Breast epithelium (tissue), 4 donors: ENCODE measurements around the gene RPS25. TPM values are rescaled to one million over a fixed set of nuclear protein-coding genes. Genes with fewer than 3 reads are reported as not detected.
A peak's percentile ranks its signal among the peaks of the same experiment; 100 is the strongest.
"Not testable (repeated sequence)": the region's sequence is repeated elsewhere in the genome, so short reads cannot be mapped to it uniquely, and the experiment has no call there.

Experiments used
- DNase-seq, 2 donors: peaks; one replicate each; pipeline ENCODE4 v3.0.0-alpha.2; 2019; ENCODE audit warnings: low spot score in 2 of 2
- H3K27ac ChIP-seq, 2 donors: fragments of 200-600 bp; sonication (generic) in 1 of 2; one replicate each; pipeline ENCODE4 v1.5.1; 2016 to 2019; ENCODE audit warnings: mild to moderate bottlenecking in 1 of 2
- H3K27me3 ChIP-seq, 2 donors: fragments of 200-600 bp; sonication (generic) in 1 of 2; one replicate each; pipeline versions ENCODE4 v1.5.1 to v1.6.0; 2017 to 2019; ENCODE audit warnings: control low read depth in 1 of 2, mild to moderate bottlenecking in 1 of 2
- H3K36me3 ChIP-seq: fragments of 200-600 bp; one replicate; pipeline ENCODE4 v1.5.1; 2019
- H3K4me1 ChIP-seq, 2 donors: fragments of 200-600 bp; sonication (generic); one replicate each; pipeline ENCODE4 v1.5.1; 2016 to 2019; ENCODE audit warnings: control low read depth in 1 of 2
- H3K4me3 ChIP-seq, 3 donors: fragments of 200-600 bp; sonication (generic); 1 replicate in 2 of 3; 2 replicates in 1 of 3; pipeline ENCODE4 v1.5.1; 2016 to 2019; ENCODE audit warnings: mild to moderate bottlenecking in 3 of 3, moderate library complexity in 2 of 3
- H3K9me3 ChIP-seq, 2 donors: fragments of 200-600 bp; sonication (generic) in 1 of 2; one replicate each; pipeline ENCODE4 v1.5.1; 2016 to 2019; ENCODE audit warnings: control low read depth in 1 of 2
- CTCF ChIP-seq, 3 donors: fragments of 450-650 bp; IDR thresholded peaks; one replicate each; pipeline ENCODE4 v1.5.1; 2016 to 2017; ENCODE audit warnings: antibody characterized with exemption in 3 of 3, mild to moderate bottlenecking in 3 of 3, moderate library complexity in 3 of 3
- POLR2A ChIP-seq: fragments of 450-650 bp; IDR thresholded peaks from one replicate; pipeline ENCODE4 v1.6.1; 2016; ENCODE audit warnings: antibody characterized with exemption, mild to moderate bottlenecking, moderate library complexity
- POLR2AphosphoS5 ChIP-seq, 3 donors: sonication (generic); formaldehyde crosslinking; IDR thresholded peaks; one replicate each; pipeline ENCODE4 v1.6.1; 2017; ENCODE audit warnings: antibody characterized with exemption in 3 of 3
- intact Hi-C: fragments of 100-400 bp; cut with DNase I; formaldehyde crosslinking; loops from one replicate; pipeline ENCODE4 v1.15.1; 2023; ENCODE audit warnings: low total_unique reads
- total RNA-seq, 3 donors: library from RNA; depleted of rRNA; stranded (reverse); fragments of >200 nt; gene quantifications; one replicate each; pipeline ENCODE4 v1.1.0, GENCODE V29; 2016

The RPS25 gene
- total RNA-seq, 3 donors from 2014 or later, result 1,984 to 3,403 (median 2,926) TPM

- Histone ChIP-seq H3K27me3 (no peaks in the 10 kb centered on the region), H3K36me3 (no peaks in the 10 kb centered on the region), H3K4me3 (peak overlapping the region in 1 of 3 donors; percentile 46), H3K27ac (no peak overlapping the region), H3K9me3 (no peaks in the 10 kb centered on the region), H3K4me1 (no peaks in the 10 kb centered on the region)
- DNase-seq, result no peak
- no peak for TF ChIP-seq POLR2AphosphoS5 (IDR thresholded peaks at IDR 0.05)
- TF ChIP-seq POLR2A, result no peak
- no peak for TF ChIP-seq CTCF (IDR thresholded peaks at IDR 0.05)
- intact Hi-C loops, result no loop called here
These were observed 37.8 kb downstream of the RPS25 start for GRCh38 chr11:118980191-118980881.

GRCh38 chr11:118979434-118979833 is 38.7 kb downstream of the RPS25 start:
- H3K4me3 ChIP-seq, result no peak overlapping the region

GRCh38 chr11:118975771-118976709 is 42.1 kb downstream of the RPS25 start:
- Histone ChIP-seq H3K27me3 (no peaks in the 10 kb centered on the region), H3K4me1 (no peaks in the 10 kb centered on the region), H3K9me3 (no peaks in the 10 kb centered on the region), H3K4me3 (no peak overlapping the region), H3K27ac (no peak overlapping the region), H3K36me3 (no peaks in the 10 kb centered on the region)
- TF ChIP-seq CTCF (IDR thresholded peaks at IDR 0.05) (no peak), POLR2A (no peak), POLR2AphosphoS5 (IDR thresholded peaks at IDR 0.05) (no peak)
- intact Hi-C loops, result no loop called here
- no peak for DNase-seq

More at GRCh38 chr11:118979434-118979833, 38.7 kb downstream of the RPS25 start:
- DNase-seq, result no peak
- intact Hi-C loops, result no loop called here
- Histone ChIP-seq H3K9me3 (no peaks in the 10 kb centered on the region), H3K4me1 (no peaks in the 10 kb centered on the region), H3K27ac (no peak overlapping the region), H3K27me3 (no peaks in the 10 kb centered on the region), H3K36me3 (no peaks in the 10 kb centered on the region)
- TF ChIP-seq CTCF (IDR thresholded peaks at IDR 0.05) (no peak), POLR2A (no peak), POLR2AphosphoS5 (IDR thresholded peaks at IDR 0.05) (no peak)

GRCh38 chr11:118973985-118974384 is 44.2 kb downstream of the RPS25 start:
- no peaks in the 10 kb centered on the region for H3K9me3 ChIP-seq
- H3K27ac ChIP-seq, result no peak overlapping the region
- H3K4me3 ChIP-seq, result no peak overlapping the region
- no peaks in the 10 kb centered on the region for H3K36me3 ChIP-seq
- DNase-seq, result no peak
- no peaks in the 10 kb centered on the region for H3K4me1 ChIP-seq
- intact Hi-C loops, result no loop called here
- no peak for TF ChIP-seq POLR2A
- TF ChIP-seq CTCF (IDR thresholded peaks at IDR 0.05), result no peak
- no peaks in the 10 kb centered on the region for H3K27me3 ChIP-seq

- Histone ChIP-seq H3K27me3 (no peaks in the 10 kb centered on the region), H3K27ac (no peak within 1 kb of the TSS), H3K36me3 (no peaks in the 10 kb centered on the region), H3K9me3 (no peaks in the 10 kb centered on the region), H3K4me3 (no peak within 1 kb of the TSS), H3K4me1 (no peaks in the 10 kb centered on the region)
- intact Hi-C loops, result no loop called here
- DNase-seq, result no peak
- TF ChIP-seq POLR2A (no peak), CTCF (IDR thresholded peaks at IDR 0.05) (no peak), POLR2AphosphoS5 (IDR thresholded peaks at IDR 0.05) (no peak)
These were observed 46.5 kb downstream of the RPS25 start, which contains the start of gene FOXR1 for GRCh38 chr11:118971646-118972045. TSS of gene FOXR1 (plus strand) at chr11:118971761. CDS start at chr11:118971932, 171 bp downstream.

GRCh38 chr11:118969508-118969907 is 48.6 kb downstream of the RPS25 start:
- H3K36me3 ChIP-seq, H3K27ac ChIP-seq, H3K4me3 ChIP-seq, H3K27me3 ChIP-seq, DNase-seq, H3K9me3 ChIP-seq, intact Hi-C loops, H3K4me1 ChIP-seq: not testable (repeated sequence)
